ENCODE data around the gene JPH4.

DNA sequence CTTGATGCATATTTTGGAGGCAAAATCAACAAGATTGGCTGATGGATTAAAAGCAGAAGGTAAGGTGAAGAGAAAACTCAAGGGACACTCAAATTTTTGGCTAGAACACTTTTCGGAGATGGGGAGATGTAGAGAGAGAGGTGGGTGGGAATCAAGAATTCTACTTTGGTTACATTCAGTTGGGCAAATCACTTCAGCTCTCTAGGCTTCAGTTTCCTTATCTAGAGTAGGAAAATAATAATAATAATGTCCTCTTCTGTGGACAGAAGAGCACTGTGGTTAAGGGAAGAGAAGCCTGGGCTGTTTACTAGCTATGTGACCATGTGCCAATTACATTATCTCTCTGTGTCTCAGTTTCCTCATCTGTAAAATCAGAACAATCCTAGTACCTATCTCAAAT is 34.2 kb upstream of the JPH4 start:
- TF ChIP-seq, protein P1, sequence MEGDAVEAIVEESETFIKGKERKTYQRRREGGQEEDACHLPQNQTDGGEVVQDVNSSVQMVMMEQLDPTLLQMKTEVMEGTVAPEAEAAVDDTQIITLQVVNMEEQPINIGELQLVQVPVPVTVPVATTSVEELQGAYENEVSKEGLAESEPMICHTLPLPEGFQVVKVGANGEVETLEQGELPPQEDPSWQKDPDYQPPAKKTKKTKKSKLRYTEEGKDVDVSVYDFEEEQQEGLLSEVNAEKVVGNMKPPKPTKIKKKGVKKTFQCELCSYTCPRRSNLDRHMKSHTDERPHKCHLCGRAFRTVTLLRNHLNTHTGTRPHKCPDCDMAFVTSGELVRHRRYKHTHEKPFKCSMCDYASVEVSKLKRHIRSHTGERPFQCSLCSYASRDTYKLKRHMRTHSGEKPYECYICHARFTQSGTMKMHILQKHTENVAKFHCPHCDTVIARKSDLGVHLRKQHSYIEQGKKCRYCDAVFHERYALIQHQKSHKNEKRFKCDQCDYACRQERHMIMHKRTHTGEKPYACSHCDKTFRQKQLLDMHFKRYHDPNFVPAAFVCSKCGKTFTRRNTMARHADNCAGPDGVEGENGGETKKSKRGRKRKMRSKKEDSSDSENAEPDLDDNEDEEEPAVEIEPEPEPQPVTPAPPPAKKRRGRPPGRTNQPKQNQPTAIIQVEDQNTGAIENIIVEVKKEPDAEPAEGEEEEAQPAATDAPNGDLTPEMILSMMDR (conservative IDR thresholded peaks at IDR 0.05; ENCODE audit: low read length), result no peak
- no peak for TF ChIP-seq EZH2phosphoT487 (IDR thresholded peaks at IDR 0.05; ENCODE audit: borderline replicate concordance, low read depth, low read length)

All from OCI-LY7 (cell line).